K562 (cell line): ENCODE results near the gene FTH1. TPM values are rescaled to one million over a fixed set of nuclear protein-coding genes. Genes with fewer than 3 reads are reported as not detected.
A peak's percentile ranks its signal among the peaks of the same experiment; 100 is the strongest.

Source experiments
- ARHGAP35 ChIP-seq: fragments of 450-650 bp; IDR thresholded peaks from 2 replicates; pipeline ENCODE4 v1.6.1; 2018; ENCODE audit not compliant: partially characterized antibody
- BRD4 ChIP-seq: fragments of 200-600 bp; sonication (generic); IDR thresholded peaks from 2 replicates; pipeline ENCODE4 v1.6.1; 2017; ENCODE audit warnings: inconsistent platforms
- CBFA2T3 ChIP-seq: fragments of 450-650 bp; IDR thresholded peaks from 2 replicates; pipeline ENCODE4 v1.6.1; 2017
- CC2D1A ChIP-seq: fragments of 450-650 bp; IDR thresholded peaks from 2 replicates; pipeline ENCODE4 v1.6.1; 2017; ENCODE audit warnings: mild to moderate bottlenecking
- DPF2 ChIP-seq: fragments of 450-650 bp; IDR thresholded peaks from 2 replicates; pipeline ENCODE4 v1.6.1; 2016
- FOXK2 ChIP-seq, 2 experiments: fragments of 450-650 bp; IDR thresholded peaks in 1 of 2; conservative IDR thresholded peaks in 1 of 2; 2 replicates each; pipeline ENCODE4 v1.6.1; 2016; ENCODE audit warnings: low read depth in 2 of 2, mild to moderate bottlenecking in 1 of 2
- GATAD2A ChIP-seq: fragments of 450-650 bp; IDR thresholded peaks from 2 replicates; pipeline ENCODE4 v1.6.1; 2017
- NCOR1 ChIP-seq: fragments of 450-650 bp; IDR thresholded peaks from 2 replicates; pipeline ENCODE4 v1.6.1; 2016; ENCODE audit warnings: mild to moderate bottlenecking, moderate library complexity
- PHF20 ChIP-seq: fragments of 450-650 bp; IDR thresholded peaks from 2 replicates; pipeline ENCODE4 v1.6.1; 2018; ENCODE audit not compliant: partially characterized antibody
- POU5F1 ChIP-seq: fragments of 150-350 bp; IDR thresholded peaks from 2 replicates; pipeline ENCODE4 v1.6.1; 2014; ENCODE audit warnings: borderline replicate concordance, low read length, low read depth, mild to moderate bottlenecking; ENCODE audit not compliant: partially characterized antibody
- RBM17 ChIP-seq: fragments of 200-400 bp; formaldehyde crosslinking; IDR thresholded peaks from 2 replicates; pipeline ENCODE4 v1.6.1; 2017; ENCODE audit warnings: low read depth, mild to moderate bottlenecking, low read length, borderline replicate concordance
- RCOR1 ChIP-seq, 2 experiments: IDR thresholded peaks; 2 replicates each; pipeline ENCODE4 v1.6.1; 2012; ENCODE audit warnings: low read depth in 2 of 2, low read length in 2 of 2, borderline replicate concordance in 1 of 2, improper control_type of control experiment in 1 of 2
- SIN3A ChIP-seq, 2 experiments: fragments of 150-350 bp in 1 of 2; IDR thresholded peaks; 2 replicates each; pipeline ENCODE4 v1.6.1; 2011 to 2016; ENCODE audit warnings: borderline replicate concordance in 2 of 2, low read depth in 2 of 2, low read length in 2 of 2, mild to moderate bottlenecking in 2 of 2, moderate library complexity in 2 of 2; ENCODE audit not compliant: control insufficient read depth in 1 of 2
- ZBTB33 ChIP-seq: sonication (generic); formaldehyde crosslinking; IDR thresholded peaks from 2 replicates; pipeline ENCODE4 v1.8.1; 2023; ENCODE audit warnings: mild to moderate bottlenecking, missing genetic modification reagents
- ZC3H8 ChIP-seq: fragments of 450-650 bp; IDR thresholded peaks from 2 replicates; pipeline ENCODE4 v1.6.1; 2017
- ZNF395 ChIP-seq: fragments of 200-800 bp; sonication (Bioruptor generic); IDR thresholded peaks from 2 replicates; pipeline ENCODE4 v1.6.1; 2017; ENCODE audit warnings: missing genetic modification characterization, missing compliant biosample characterization
- ZNF449 ChIP-seq: fragments of 250-450 bp; sonication (Bioruptor Pico); IDR thresholded peaks from 2 replicates; pipeline ENCODE4 v1.8.0; 2022; ENCODE audit warnings: moderate library complexity, mild to moderate bottlenecking, inconsistent platforms
- polyA plus RNA-seq, 8 experiments: library from polyadenylated mRNA; depleted of rRNA in 4 of 8; stranded (reverse) in 5 of 8; unstranded in 3 of 8; fragments of >200 nt; fragmentation: Nextera tagmentation in 2 of 8; fragmentation: Illumina TruSeq in 1 of 8; extraction: Ambion mirVana in 2 of 8; extraction: Trizol in 1 of 8; gene quantifications; 2 replicates each; pipeline versions ENCODE4 v1.2.1 to v1.2.3, GENCODE V29; 2011 to 2014; ENCODE audit warnings: inconsistent platforms in 1 of 8, missing spikeins in 1 of 8
- total RNA-seq, 7 experiments: library from RNA; depleted of rRNA in 6 of 7; stranded (reverse); fragments of >200 nt in 6 of 7; fragmentation: Illumina TruSeq in 2 of 7; extraction: Trizol in 2 of 7; gene quantifications; 2 replicates each; pipeline versions ENCODE4 v1.2.1 to v1.2.3, GENCODE V29; 2011 to 2021; ENCODE audit warnings: low replicate concordance in 1 of 7
- TF ChIP-seq, protein P1 (sequence below): fragments of 150-350 bp; conservative IDR thresholded peaks from 2 replicates; pipeline ENCODE4 v1.6.1; 2014; ENCODE audit warnings: low read length
- TF ChIP-seq, protein P2 (sequence below), 3 experiments: fragments of 200-800 bp in 1 of 3; sonication (Bioruptor generic) in 1 of 3; sonication (generic) in 1 of 3; formaldehyde crosslinking in 1 of 3; IDR thresholded peaks; 2 replicates each; pipeline versions ENCODE4 v1.6.1 to v1.8.0; 2016 to 2022; ENCODE audit warnings: mild to moderate bottlenecking in 2 of 3, missing compliant biosample characterization in 2 of 3, missing genetic modification characterization in 2 of 3, missing genetic modification reagents in 1 of 3
- TF ChIP-seq, protein P3 (sequence below): fragments of 250-450 bp; sonication (Bioruptor Pico); IDR thresholded peaks from 2 replicates; pipeline ENCODE4 v1.8.0; 2021; ENCODE audit warnings: borderline replicate concordance, mild to moderate bottlenecking, moderate library complexity; ENCODE audit not compliant: poor library complexity, severe bottlenecking

FTH1 gene
- total and polyA plus RNA-seq, 9 of the 15 experiments (the other 6 are each of a cell fraction or from before 2014, with no cell fraction given) = 370 to 3,146 (median 802) TPM

DNA sequence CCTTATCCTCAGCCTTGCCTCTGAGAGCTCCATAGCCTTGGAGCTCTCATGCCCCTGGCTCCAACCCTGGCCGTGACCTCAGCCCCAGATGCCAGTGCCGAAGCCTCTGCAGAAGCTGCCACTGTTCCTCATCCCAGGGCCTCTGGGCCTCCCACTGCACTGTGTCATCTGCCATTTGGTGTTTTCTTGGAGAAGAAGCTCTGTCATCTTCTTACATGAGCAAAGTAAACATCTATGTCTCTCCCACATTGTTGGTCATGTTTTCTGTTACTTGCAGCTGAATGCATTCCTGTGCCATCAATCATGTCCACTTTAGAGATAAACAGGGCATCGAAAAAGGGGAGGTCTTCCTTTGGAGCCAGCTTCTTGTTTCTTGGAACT is 45.0 kb upstream of the FTH1 start (continued):
- TF ChIP-seq ZBTB33 (no peak), ZC3H8 (no peak), ARHGAP35 (no peak), DPF2 (peak; percentile 53; the same call in 1 of the 2 replicates), RCOR1 (IDR thresholded peaks at IDR 0.05; ENCODE audit: borderline replicate concordance in 1 of 2, low read depth in 2 of 2, low read length in 2 of 2) (no peak; a peak in 1 of 4 replicates), FOXK2 (conservative IDR thresholded peaks at IDR 0.05 in 1 of 2, IDR thresholded peaks at IDR 0.05 in 1 of 2; ENCODE audit: low read depth in 2 of 2) (peak; percentile 85 to 91), BRD4 (no peak), RBM17 (no peak), POU5F1 (no peak), CBFA2T3 (peak; percentile 41; the same call in 1 of the 2 replicates), ZNF395 (CRISPR knock-in tag) (no peak; the same call in 1 of the 2 replicates), ZNF449 (no peak), PHF20 (no peak), CC2D1A (no peak), SIN3A (IDR thresholded peaks at IDR 0.05; ENCODE audit: borderline replicate concordance in 2 of 2, control insufficient read depth in 1 of 2, low read depth in 2 of 2, low read length in 2 of 2) (no peak), NCOR1 (no peak), GATAD2A (no peak)
- TF ChIP-seq, protein P1, sequence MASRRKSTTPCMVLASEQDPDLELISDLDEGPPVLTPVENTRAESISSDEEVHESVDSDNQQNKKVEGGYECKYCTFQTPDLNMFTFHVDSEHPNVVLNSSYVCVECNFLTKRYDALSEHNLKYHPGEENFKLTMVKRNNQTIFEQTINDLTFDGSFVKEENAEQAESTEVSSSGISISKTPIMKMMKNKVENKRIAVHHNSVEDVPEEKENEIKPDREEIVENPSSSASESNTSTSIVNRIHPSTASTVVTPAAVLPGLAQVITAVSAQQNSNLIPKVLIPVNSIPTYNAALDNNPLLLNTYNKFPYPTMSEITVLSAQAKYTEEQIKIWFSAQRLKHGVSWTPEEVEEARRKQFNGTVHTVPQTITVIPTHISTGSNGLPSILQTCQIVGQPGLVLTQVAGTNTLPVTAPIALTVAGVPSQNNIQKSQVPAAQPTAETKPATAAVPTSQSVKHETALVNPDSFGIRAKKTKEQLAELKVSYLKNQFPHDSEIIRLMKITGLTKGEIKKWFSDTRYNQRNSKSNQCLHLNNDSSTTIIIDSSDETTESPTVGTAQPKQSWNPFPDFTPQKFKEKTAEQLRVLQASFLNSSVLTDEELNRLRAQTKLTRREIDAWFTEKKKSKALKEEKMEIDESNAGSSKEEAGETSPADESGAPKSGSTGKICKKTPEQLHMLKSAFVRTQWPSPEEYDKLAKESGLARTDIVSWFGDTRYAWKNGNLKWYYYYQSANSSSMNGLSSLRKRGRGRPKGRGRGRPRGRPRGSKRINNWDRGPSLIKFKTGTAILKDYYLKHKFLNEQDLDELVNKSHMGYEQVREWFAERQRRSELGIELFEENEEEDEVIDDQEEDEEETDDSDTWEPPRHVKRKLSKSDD = no peak
- TF ChIP-seq, protein P2, sequence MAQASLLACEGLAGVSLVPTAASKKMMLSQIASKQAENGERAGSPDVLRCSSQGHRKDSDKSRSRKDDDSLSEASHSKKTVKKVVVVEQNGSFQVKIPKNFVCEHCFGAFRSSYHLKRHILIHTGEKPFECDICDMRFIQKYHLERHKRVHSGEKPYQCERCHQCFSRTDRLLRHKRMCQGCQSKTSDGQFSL (CRISPR knock-in tag; IDR thresholded peaks at IDR 0.05) = no peak
- TF ChIP-seq, protein P2 (tag; IDR thresholded peaks at IDR 0.05) = no peak
- TF ChIP-seq, protein P3, sequence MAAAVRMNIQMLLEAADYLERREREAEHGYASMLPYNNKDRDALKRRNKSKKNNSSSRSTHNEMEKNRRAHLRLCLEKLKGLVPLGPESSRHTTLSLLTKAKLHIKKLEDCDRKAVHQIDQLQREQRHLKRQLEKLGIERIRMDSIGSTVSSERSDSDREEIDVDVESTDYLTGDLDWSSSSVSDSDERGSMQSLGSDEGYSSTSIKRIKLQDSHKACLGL (CRISPR knock-in tag) = no peak
